NT2/D1 (cell line): Measurements from ENCODE around the gene FAM78B.

Experiments used
- DNase-seq: peaks from one replicate; pipeline ENCODE4 v3.0.0-alpha.2; 2011; ENCODE audit warnings: low read depth, low spot score
- H3K27me3 ChIP-seq: 2 replicates; pipeline ENCODE4 v1.6.0; 2011; ENCODE audit warnings: mild to moderate bottlenecking; ENCODE audit not compliant: insufficient read length, insufficient read depth
- H3K36me3 ChIP-seq: 2 replicates; pipeline ENCODE4 v1.6.1; 2011; ENCODE audit warnings: mild to moderate bottlenecking, low read length, mixed read lengths; ENCODE audit not compliant: insufficient read depth, insufficient read length
- H3K4me1 ChIP-seq: 2 replicates; pipeline ENCODE4 v1.5.1; 2011; ENCODE audit not compliant: insufficient read depth, insufficient read length
- H3K4me3 ChIP-seq: 2 replicates; pipeline ENCODE4 v1.5.1; 2011; ENCODE audit warnings: low read depth; ENCODE audit not compliant: insufficient read length
- H3K9ac ChIP-seq: 2 replicates; pipeline ENCODE4 v1.6.0; 2011; ENCODE audit warnings: low read depth; ENCODE audit not compliant: insufficient read length
- H3K9me3 ChIP-seq: 2 replicates; pipeline ENCODE4 v1.5.1; 2011; ENCODE audit warnings: mild to moderate bottlenecking, low read length; ENCODE audit not compliant: insufficient read depth
- SUZ12 ChIP-seq: IDR thresholded peaks from 2 replicates; pipeline ENCODE4 v1.6.1; 2011; ENCODE audit not compliant: insufficient read length, insufficient read depth; ENCODE audit errors: extremely low read depth
- YY1 ChIP-seq: IDR thresholded peaks from 2 replicates; pipeline ENCODE4 v1.6.1; 2011; ENCODE audit not compliant: insufficient read length, insufficient read depth
- ZNF274 ChIP-seq: IDR thresholded peaks from 2 replicates; pipeline ENCODE4 v1.6.1; 2011; ENCODE audit warnings: mild to moderate bottlenecking, low read depth, low read length

Gene FAM78B

GRCh38 chr1:166117776-166118175, 49.0 kb downstream of the FAM78B start:
- H3K9ac ChIP-seq, result no peak overlapping the region
- no peaks in the 10 kb centered on the region for H3K9me3 ChIP-seq
- DNase-seq, result no peak
- no peak overlapping the region for H3K4me3 ChIP-seq
- no peaks in the 10 kb centered on the region for H3K27me3 ChIP-seq
- H3K36me3 ChIP-seq, result no peaks in the 10 kb centered on the region
- peaks cover 4% of the 10 kb centered on the region for H3K4me1 ChIP-seq
- TF ChIP-seq ZNF274 (no peak), YY1 (no peak), SUZ12 (no peak)

GRCh38 chr1:166116026-166116425, 50.8 kb downstream of the FAM78B start:
- H3K9me3 ChIP-seq, result no peaks in the 10 kb centered on the region
- H3K9ac ChIP-seq, result no peak overlapping the region
- DNase-seq, result no peak
- no peaks in the 10 kb centered on the region for H3K36me3 ChIP-seq
- no peak overlapping the region for H3K4me3 ChIP-seq
- no peaks in the 10 kb centered on the region for H3K27me3 ChIP-seq
- H3K4me1 ChIP-seq, result peaks cover 4% of the 10 kb centered on the region
- no peak for TF ChIP-seq YY1
- TF ChIP-seq SUZ12, result no peak
- no peak for TF ChIP-seq ZNF274

- H3K27me3 ChIP-seq, result no peaks in the 10 kb centered on the region
Observed at GRCh38 chr1:166114419-166114818, 52.4 kb downstream of the FAM78B start.

GRCh38 chr1:166113630-166114029, 53.2 kb downstream of the FAM78B start:
- H3K4me3 ChIP-seq, result no peak overlapping the region
- no peaks in the 10 kb centered on the region for H3K9me3 ChIP-seq
- no peaks in the 10 kb centered on the region for H3K36me3 ChIP-seq
- H3K9ac ChIP-seq, result no peak overlapping the region
- no peaks in the 10 kb centered on the region for H3K4me1 ChIP-seq
- no peak for TF ChIP-seq YY1
- TF ChIP-seq ZNF274, result no peak
- no peak for TF ChIP-seq SUZ12
- H3K27me3 ChIP-seq, result no peaks in the 10 kb centered on the region
- DNase-seq, result no peak

More at GRCh38 chr1:166114419-166114818, 52.4 kb downstream of the FAM78B start:
- TF ChIP-seq SUZ12, result no peak
- TF ChIP-seq ZNF274, result no peak
- TF ChIP-seq YY1, result no peak
- no peaks in the 10 kb centered on the region for H3K36me3 ChIP-seq
- DNase-seq, result no peak
- no peaks in the 10 kb centered on the region for H3K9me3 ChIP-seq
- H3K9ac ChIP-seq, result no peak overlapping the region
- H3K4me1 ChIP-seq, result peaks cover under 1% of the 10 kb centered on the region
- no peak overlapping the region for H3K4me3 ChIP-seq

GRCh38 chr1:166113031-166113430, 53.8 kb downstream of the FAM78B start:
- Histone ChIP-seq H3K27me3 (no peaks in the 10 kb centered on the region), H3K4me3 (no peak overlapping the region), H3K4me1 (no peaks in the 10 kb centered on the region), H3K36me3 (no peaks in the 10 kb centered on the region), H3K9ac (no peak overlapping the region), H3K9me3 (no peaks in the 10 kb centered on the region)
- DNase-seq, result no peak
- TF ChIP-seq SUZ12 (no peak), ZNF274 (no peak), YY1 (no peak)

- no peak for DNase-seq
- H3K9ac ChIP-seq, result no peak overlapping the region
- H3K36me3 ChIP-seq, result no peaks in the 10 kb centered on the region
- H3K4me1 ChIP-seq, result no peaks in the 10 kb centered on the region
- H3K4me3 ChIP-seq, result no peak overlapping the region
- no peaks in the 10 kb centered on the region for H3K9me3 ChIP-seq
- TF ChIP-seq SUZ12 (no peak), YY1 (no peak), ZNF274 (no peak)
- no peaks in the 10 kb centered on the region for H3K27me3 ChIP-seq
Observed at GRCh38 chr1:166112425-166112824, 54.4 kb downstream of the FAM78B start.

- DNase-seq, result no peak
- Histone ChIP-seq H3K9ac (no peak overlapping the region), H3K27me3 (no peaks in the 10 kb centered on the region), H3K9me3 (no peaks in the 10 kb centered on the region), H3K4me3 (no peak overlapping the region), H3K36me3 (no peaks in the 10 kb centered on the region), H3K4me1 (no peaks in the 10 kb centered on the region)
- no peak for TF ChIP-seq ZNF274
- TF ChIP-seq YY1, result no peak
- TF ChIP-seq SUZ12, result no peak
Observed at GRCh38 chr1:166111430-166111829, 55.4 kb downstream of the FAM78B start.

GRCh38 chr1:166090244-166090643, 76.6 kb downstream of the FAM78B start:
- H3K4me1 ChIP-seq, result peaks cover 7% of the 10 kb centered on the region
- no peak overlapping the region for H3K9ac ChIP-seq
- DNase-seq, result no peak
- no peak overlapping the region for H3K4me3 ChIP-seq
- H3K27me3 ChIP-seq, result no peaks in the 10 kb centered on the region
- no peaks in the 10 kb centered on the region for H3K36me3 ChIP-seq
- TF ChIP-seq YY1 (no peak), ZNF274 (no peak), SUZ12 (no peak)
- no peaks in the 10 kb centered on the region for H3K9me3 ChIP-seq
